Stimulated activated CD4-positive, alpha-beta T cell treated with anti-CD3 and anti-CD28 coated beads, Interleukin-2, amount 100 ng/mL, for 4 hours (primary cell): ENCODE results near the gene ACLY.
"Not testable (repeated sequence)": the region's sequence is repeated elsewhere in the genome, so short reads cannot be mapped to it uniquely, and the experiment has no call there.

ENCODE experiments used
- DNase-seq: peaks from one replicate; pipeline ENCODE4 v3.0.0-alpha.2; 2020; ENCODE audit warnings: low read depth

Gene ACLY

DNA sequence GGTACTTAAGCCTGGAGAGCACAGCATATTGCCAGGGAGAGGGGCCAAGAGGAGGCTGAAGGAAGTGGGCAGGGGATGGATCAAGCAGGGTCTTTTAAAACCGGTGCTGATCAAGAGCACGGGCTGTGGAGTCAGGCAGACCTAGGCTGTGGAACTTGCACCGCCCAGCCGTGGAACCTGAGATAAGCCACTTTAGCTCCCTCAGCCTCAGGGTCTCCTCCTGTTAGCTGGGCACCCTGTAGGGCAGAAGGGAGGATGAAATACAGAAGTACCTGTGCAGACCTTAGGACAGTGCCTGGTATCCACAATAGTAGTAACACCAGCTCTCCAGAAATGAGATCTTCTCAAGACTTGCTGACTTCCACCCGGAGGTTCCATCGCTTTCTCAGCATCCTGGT, 20.9 kb upstream of the ACLY start:
- DNase-seq: no peak

DNA sequence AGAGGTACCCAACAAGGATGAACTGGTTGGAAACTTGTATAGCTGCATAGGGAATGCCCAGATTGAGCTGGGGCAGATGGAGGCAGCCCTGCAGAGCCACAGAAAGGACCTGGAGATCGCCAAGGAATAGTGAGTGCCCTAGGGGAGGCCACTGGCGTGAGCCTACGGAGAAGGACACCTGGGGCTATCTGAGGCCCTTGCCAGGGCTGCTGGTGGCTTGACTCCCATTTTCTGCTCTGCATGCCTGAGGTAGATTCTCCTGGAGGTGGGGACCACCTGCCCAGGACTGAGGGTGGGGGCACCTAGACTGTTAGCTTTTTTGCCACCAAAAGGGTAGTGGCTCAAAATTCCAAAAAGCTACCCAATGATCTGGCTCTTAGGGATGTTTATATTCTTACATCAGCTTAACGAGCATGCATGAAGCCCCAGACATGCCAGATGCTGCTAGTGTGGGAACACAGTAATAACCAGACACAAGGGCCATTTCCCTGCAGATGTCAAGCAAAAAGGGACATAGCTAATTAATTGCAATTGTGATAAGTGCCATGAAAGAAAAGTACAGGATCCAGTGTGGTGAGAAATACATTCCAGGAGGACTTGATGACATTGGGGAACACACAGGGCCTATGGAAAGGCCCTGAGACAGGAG, 20.4 kb upstream of the ACLY start:
- no peak for DNase-seq

DNA sequence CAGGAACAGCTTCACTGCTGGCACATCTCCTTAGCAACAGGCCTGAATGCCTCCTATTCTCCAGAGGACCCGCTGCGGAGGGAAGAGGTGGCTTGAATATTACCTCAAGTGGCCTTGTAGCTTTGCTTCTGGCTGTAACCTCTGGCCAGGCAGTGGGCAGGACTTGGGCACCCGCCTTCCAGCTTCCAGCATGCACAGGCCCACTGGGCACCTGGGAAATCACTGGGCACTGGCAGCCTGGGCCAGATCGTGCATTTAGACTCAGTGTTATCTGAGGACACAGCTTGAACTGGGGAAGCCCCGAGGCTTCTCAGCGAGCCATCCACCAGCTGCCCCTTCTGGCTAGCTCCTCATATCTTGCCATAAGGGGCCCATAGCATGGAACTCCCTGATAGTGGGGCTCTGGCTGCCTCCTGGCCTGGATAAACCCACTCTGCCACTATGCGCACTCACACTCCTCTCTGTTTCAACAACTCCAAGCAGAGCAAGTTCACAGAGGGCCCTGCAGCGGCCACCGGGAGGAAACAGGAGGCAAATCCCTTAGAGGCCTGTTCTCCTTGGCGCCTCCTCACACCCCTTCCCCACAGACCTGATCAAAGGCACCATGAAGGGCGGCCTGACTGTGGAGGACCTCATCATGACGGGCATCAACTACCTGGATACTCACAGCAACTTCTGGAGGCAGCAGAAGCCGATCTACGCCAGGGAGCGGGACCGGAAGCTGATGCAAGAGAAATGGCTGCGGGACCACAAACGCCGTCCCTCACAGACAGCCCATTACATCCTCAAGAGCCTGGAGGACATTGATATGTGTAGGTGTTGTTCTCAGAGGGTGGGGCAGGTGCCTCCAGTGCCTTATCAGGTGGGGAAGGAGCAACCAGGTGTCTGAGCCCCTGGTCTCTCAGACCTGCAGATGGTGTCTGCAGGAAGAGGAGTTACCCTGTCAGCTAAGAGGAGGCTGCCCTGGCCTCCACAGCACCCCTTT, 19.5 kb upstream of the ACLY start:
- no peak for DNase-seq

- DNase-seq: no peak
These were observed 16.9 kb upstream of the ACLY start for GRCh38 chr17:41935641-41936040.

GRCh38 chr17:41932816-41933389, 14.2 kb upstream of the ACLY start:
- DNase-seq: no peak

- not testable (repeated sequence) for DNase-seq
These were observed 13.0 kb upstream of the ACLY start for GRCh38 chr17:41931715-41932114.

- DNase-seq: not testable (repeated sequence)
These were observed 12.0 kb upstream of the ACLY start for GRCh38 chr17:41930833-41931156.

DNA sequence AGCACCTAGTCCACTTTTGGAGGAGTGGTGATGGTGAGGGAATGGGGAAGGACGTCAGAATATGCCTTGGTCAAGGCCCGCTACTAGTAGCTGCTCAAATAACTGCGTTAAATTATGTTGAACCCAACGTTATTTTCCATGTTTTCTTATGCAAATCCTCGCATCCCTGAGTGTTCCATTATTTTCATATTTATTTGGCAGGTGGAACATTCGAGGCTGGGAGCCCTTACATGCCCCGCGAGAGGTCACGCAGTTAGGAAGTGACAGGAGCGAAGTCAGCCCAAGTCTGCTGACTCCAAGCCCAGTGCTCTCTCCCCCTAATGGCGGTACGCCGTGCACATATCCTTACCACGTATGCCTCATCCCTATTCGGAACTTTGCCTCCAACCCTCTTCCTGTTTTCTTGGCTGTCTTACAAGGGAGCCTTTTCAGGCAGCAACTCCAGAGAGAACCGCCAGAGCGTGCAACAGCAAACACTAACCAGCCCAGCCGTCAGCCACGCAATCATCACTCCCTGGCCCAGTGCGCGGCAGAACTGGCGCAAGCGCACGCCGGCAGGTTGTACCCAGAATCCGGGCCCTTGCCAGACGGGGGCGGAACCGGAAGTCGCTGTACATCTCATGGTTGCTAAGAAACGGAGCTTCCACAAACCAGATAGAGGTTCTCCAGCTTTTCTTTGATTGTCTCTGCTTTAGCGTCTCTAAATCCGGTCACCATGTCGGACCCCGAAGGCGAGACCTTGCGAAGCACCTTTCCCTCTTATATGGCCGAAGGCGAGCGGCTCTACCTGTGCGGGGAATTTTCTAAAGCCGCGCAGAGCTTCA, 11.5 kb upstream of the ACLY start, which contains the start of gene ODAD4:
TSS of gene ODAD4 (plus strand) at position 609 of the 824 bp plus-strand sequence. CDS start at position 716, 107 bp downstream.
- DNase-seq: peak; percentile 93

DNA sequence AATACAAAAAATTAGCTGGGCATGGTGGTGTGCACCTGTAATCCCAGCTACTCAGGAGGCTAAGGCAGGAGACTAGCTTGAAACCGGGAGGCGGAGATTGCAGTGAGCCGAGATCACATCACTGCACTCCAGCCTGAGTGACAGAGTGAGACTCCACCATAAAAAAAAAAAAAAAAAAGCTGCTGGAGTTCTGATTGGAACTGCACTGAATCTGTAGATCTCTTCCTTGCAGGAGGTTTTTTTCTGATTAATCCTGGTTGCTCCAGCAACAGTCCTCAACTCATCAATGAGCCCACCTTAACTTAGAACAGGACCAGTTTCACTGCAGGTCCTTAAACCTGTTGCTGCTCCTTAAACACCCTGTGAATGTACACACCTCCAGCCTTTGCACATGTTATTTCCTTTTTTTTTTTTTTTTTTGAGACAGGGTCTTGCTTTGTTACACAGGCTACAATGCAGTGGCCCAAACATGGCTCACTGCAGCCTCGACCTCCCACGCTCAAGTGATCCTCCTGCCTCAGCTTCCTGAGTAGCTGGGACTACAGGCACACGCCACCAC, 10.0 kb upstream of the ACLY start:
- DNase-seq: no peak

GRCh38 chr17:41925991-41926590, 7.3 kb upstream of the ACLY start:
- DNase-seq: no peak

DNA sequence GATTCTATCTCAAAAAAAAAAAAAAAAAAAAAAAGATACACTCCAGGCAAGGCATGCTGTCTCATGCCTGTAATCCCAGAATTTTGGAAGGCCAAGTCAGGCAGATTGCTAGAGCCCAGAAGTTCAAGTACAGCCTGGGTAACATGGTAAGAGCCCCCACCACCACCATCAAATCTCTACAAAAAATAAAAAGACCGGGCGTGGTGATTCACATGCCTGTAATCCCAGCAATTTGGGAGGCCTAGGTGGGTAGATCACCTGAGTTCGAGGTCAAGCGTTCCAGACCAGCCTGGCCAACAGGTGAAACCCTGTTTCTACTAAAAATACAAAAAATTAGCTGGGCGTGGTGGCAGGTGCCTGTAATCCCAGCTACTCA, 1.8 kb upstream of the ACLY start:
- DNase-seq: no peak

GRCh38 chr17:41919840-41920579, 1.3 kb upstream of the ACLY start:
- no peak for DNase-seq

DNA sequence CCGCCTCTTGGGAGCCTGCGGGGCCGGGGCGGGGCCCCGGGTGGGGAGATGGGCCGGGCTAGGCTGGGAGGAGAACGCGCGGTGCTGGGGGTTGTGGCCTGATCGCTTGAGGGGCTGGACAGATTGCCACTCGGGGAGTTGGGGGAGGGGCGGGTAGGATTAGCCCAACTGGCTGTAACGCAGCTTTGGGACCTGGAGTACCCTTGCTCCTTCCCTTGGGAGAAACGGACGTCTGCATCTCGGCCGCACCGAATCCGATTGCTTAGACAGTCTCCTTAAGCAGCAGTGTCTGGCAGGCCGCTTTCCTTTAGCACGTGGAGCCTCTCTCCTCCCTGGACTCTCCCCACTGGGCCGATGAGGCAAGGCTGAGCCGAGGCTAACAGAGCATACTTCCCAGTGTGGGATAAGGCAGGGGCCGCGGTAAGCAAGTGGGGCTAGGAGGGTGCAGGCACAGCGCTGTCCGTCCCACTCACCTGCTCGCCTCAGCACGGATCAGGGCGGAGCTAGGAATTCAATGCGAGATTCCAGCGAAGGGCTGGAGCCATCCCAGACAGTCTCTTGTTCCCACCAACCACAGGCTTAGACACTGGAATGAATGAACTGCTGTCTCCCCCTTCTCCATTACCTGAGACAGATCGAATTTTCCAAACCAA, 540 bp upstream of the ACLY start:
- DNase-seq: no peak

- DNase-seq: no peak
These were observed 955 bp downstream of the ACLY start for GRCh38 chr17:41917679-41918313.

DNA sequence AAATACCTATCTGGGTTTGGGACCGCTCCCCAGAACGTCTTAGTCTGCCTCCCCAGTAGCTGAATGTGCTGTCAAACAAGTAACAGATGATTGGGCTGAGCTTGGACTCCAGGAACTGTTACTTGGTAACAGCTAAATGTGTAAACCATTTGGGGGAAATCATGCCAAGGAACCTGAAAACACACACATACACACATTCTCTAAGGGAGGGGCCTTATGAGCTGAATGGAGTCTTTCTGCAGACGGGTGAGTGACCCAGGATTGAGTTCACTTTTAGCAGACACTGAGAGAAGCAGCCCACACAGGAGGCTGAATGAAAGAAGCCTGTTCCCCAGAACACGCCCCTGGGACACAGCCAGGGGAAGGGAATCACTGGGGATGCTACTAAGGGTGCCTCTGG, 1.6 kb downstream of the ACLY start:
- DNase-seq: no peak

DNA sequence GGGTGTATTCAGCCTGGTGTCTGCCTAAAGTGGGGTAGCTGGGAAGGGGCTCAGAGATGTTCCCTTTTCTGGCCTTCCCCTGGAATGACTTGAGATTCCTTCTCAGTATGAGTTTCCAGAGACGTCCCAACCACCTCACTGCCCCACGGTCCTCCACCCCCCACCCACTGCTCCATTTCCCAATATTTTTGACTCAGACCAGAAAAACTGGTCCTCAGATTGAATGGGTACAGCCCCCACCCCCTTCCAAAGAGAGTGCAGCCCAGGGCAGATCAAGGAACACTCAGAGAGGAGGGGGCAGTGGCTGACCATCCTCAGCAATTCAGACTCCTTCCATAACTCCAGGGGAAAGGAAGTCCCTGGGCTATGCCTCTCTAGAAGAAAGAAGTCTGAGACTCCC, 3.2 kb downstream of the ACLY start:
- no peak for DNase-seq

GRCh38 chr17:41915020-41915419, 3.7 kb downstream of the ACLY start:
- no peak for DNase-seq

DNA sequence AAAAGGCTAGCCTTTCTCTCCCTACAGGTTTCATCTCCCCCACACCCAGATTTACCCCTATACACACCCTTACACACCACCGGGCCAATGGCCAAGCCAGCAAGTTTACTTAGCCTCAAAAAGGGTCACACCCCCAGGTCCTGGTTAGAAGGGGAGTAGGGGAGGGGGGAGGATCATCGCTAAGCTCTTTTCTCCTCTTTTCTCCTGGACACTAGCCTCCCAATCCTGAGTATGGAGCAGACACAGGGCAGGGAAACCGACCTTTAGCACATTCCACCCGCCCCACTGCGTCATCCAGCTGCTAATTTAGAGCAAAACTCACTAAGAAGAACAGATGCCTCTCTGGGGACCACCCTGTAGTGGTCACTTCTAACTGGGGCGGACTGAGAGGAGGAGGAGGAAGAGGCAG, 4.4 kb downstream of the ACLY start:
- no peak for DNase-seq

- no peak for DNase-seq
These were observed 5.0 kb downstream of the ACLY start for GRCh38 chr17:41913798-41914197.

- no peak for DNase-seq
These were observed 5.8 kb downstream of the ACLY start for GRCh38 chr17:41912925-41913324.
